ENCODE data around the gene HOXA11. TPM values are rescaled to one million over a fixed set of nuclear protein-coding genes. Genes with fewer than 3 reads are reported as not detected.

Gene HOXA11
- total and polyA plus RNA-seq, 4 donors = not detected

DNA sequence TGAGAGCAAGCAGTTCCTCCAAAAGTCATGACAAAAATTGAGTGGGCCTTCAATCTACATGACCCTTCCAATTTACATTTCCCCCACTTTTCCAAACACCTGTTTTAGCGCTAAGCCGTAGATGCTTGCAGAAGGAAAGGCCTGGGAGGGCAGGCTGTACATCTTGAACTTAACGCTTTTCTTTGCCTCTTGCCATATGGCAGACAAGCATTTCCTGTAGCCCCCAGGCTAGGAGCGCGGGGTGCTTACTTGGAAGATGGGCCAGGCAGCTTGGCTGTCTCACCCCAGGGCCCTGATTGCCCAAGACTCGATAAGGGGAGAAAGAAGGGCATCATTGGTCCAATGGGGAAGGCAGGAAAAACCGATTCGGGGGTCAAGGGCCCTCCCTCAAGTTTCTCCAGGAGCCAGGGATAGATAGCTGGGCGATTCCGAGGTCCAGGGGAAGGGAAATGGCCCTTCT lies 12.7 kb downstream of the HOXA11 start:
- TF ChIP-seq HNF4A (conservative IDR thresholded peaks at IDR 0.05) (no peak), TAF1 (conservative IDR thresholded peaks at IDR 0.05) (no peak), NR2F2 (IDR thresholded peaks at IDR 0.05) (no peak), YY1 (IDR thresholded peaks at IDR 0.05) (no peak), HNF4G (IDR thresholded peaks at IDR 0.05) (no peak), SP1 (IDR thresholded peaks at IDR 0.05) (no peak), JUND (IDR thresholded peaks at IDR 0.05) (no peak)
- TF ChIP-seq, protein P1, sequence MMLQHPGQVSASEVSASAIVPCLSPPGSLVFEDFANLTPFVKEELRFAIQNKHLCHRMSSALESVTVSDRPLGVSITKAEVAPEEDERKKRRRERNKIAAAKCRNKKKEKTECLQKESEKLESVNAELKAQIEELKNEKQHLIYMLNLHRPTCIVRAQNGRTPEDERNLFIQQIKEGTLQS (IDR thresholded peaks at IDR 0.05) = no peak
- TF ChIP-seq, protein P2, sequence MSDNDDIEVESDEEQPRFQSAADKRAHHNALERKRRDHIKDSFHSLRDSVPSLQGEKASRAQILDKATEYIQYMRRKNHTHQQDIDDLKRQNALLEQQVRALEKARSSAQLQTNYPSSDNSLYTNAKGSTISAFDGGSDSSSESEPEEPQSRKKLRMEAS (IDR thresholded peaks at IDR 0.05) = no peak
- TF ChIP-seq, protein P3, sequence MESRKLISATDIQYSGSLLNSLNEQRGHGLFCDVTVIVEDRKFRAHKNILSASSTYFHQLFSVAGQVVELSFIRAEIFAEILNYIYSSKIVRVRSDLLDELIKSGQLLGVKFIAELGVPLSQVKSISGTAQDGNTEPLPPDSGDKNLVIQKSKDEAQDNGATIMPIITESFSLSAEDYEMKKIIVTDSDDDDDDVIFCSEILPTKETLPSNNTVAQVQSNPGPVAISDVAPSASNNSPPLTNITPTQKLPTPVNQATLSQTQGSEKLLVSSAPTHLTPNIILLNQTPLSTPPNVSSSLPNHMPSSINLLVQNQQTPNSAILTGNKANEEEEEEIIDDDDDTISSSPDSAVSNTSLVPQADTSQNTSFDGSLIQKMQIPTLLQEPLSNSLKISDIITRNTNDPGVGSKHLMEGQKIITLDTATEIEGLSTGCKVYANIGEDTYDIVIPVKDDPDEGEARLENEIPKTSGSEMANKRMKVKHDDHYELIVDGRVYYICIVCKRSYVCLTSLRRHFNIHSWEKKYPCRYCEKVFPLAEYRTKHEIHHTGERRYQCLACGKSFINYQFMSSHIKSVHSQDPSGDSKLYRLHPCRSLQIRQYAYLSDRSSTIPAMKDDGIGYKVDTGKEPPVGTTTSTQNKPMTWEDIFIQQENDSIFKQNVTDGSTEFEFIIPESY (IDR thresholded peaks at IDR 0.05) = no peak
- TF ChIP-seq, protein P4, sequence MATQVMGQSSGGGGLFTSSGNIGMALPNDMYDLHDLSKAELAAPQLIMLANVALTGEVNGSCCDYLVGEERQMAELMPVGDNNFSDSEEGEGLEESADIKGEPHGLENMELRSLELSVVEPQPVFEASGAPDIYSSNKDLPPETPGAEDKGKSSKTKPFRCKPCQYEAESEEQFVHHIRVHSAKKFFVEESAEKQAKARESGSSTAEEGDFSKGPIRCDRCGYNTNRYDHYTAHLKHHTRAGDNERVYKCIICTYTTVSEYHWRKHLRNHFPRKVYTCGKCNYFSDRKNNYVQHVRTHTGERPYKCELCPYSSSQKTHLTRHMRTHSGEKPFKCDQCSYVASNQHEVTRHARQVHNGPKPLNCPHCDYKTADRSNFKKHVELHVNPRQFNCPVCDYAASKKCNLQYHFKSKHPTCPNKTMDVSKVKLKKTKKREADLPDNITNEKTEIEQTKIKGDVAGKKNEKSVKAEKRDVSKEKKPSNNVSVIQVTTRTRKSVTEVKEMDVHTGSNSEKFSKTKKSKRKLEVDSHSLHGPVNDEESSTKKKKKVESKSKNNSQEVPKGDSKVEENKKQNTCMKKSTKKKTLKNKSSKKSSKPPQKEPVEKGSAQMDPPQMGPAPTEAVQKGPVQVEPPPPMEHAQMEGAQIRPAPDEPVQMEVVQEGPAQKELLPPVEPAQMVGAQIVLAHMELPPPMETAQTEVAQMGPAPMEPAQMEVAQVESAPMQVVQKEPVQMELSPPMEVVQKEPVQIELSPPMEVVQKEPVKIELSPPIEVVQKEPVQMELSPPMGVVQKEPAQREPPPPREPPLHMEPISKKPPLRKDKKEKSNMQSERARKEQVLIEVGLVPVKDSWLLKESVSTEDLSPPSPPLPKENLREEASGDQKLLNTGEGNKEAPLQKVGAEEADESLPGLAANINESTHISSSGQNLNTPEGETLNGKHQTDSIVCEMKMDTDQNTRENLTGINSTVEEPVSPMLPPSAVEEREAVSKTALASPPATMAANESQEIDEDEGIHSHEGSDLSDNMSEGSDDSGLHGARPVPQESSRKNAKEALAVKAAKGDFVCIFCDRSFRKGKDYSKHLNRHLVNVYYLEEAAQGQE (IDR thresholded peaks at IDR 0.05) = no peak
- H3K4me1 ChIP-seq (ENCODE audit: control insufficient read depth in 4 of 4, insufficient read depth in 4 of 4, low read length in 3 of 4) = peaks cover 9 to 15% (median 12%) of the 10 kb centered on the region in 4 donors
- DNase-seq (ENCODE audit: low spot score) = no peak
- 8% methylated on average over 10 of the region's 10 CpGs for WGBS
- H3K9ac ChIP-seq (ENCODE audit: low read depth in 1 of 2, low read length in 2 of 2) = no peak overlapping the region
- H3K27ac ChIP-seq (ENCODE audit: low read depth in 1 of 2, low read length in 2 of 2) = no peak overlapping the region
- no peaks in the 10 kb centered on the region for H3K36me3 ChIP-seq (ENCODE audit: control insufficient read depth in 4 of 4, insufficient read depth in 3 of 4, low read depth in 1 of 4, low read length in 3 of 4)
- H3K27me3 ChIP-seq (ENCODE audit: control insufficient read depth in 4 of 4, insufficient read depth in 4 of 4, low read length in 3 of 4) = peaks cover 12 to 64% (median 32%) of the 10 kb centered on the region in 4 donors
- H3K9me3 ChIP-seq (ENCODE audit: control insufficient read depth in 4 of 4, low read length in 3 of 4) = peaks cover 0 to 2% (median under 1%) of the 10 kb centered on the region in 4 donors
- H3K4me3 ChIP-seq (ENCODE audit: low read depth in 1 of 3, low read length in 3 of 3) = no peak overlapping the region

DNA sequence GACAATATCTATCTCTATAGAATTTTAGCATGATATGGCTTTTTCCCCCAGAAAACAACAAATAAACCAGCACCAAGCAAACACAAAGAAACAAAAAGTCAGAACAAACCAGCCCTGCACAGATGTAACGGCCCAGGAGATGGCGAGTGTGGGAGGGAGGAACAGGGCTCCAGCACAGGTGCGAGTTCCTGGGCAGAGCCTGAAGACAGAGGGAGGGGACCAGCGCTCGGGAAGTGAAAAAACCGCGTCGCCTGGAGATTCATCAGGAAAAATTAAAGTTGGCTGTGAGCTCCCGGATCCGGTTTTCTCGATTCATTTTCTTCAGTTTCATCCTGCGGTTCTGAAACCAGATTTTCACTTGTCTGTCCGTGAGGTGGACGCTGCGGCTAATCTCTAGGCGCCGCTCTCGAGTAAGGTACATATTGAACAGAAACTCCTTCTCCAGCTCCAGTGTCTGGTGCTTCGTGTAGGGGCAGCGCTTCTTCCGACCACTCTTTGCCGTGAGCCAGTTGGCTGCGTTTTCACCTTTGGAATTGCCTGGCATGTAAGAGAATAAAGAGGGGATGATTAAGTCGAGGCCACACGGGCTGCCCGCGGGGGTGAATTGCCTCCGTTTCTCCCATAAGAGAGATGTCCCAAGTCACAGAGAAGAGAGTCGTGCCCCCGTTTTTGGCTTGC lies 13.3 kb downstream of the HOXA11 start:
- Histone ChIP-seq H3K36me3 (ENCODE audit: control insufficient read depth in 4 of 4, insufficient read depth in 3 of 4, low read depth in 1 of 4, low read length in 3 of 4) (no peaks in the 10 kb centered on the region), H3K4me3 (ENCODE audit: low read depth in 1 of 3, low read length in 3 of 3) (no peak overlapping the region), H3K9ac (ENCODE audit: low read depth in 1 of 2, low read length in 2 of 2) (no peak overlapping the region), H3K27ac (ENCODE audit: low read depth in 1 of 2, low read length in 2 of 2) (no peak overlapping the region), H3K27me3 (ENCODE audit: control insufficient read depth in 4 of 4, insufficient read depth in 4 of 4, low read length in 3 of 4) (peaks cover 8 to 61% (median 34%) of the 10 kb centered on the region in 4 donors), H3K4me1 (ENCODE audit: control insufficient read depth in 4 of 4, insufficient read depth in 4 of 4, low read length in 3 of 4) (peaks cover 9 to 15% (median 12%) of the 10 kb centered on the region in 4 donors), H3K9me3 (ENCODE audit: control insufficient read depth in 4 of 4, low read length in 3 of 4) (peaks cover 0 to 2% (median under 1%) of the 10 kb centered on the region in 4 donors)
- 7% methylated on average over 30 of the region's 30 CpGs for WGBS
- DNase-seq (ENCODE audit: low spot score) = no peak
- TF ChIP-seq RAD21 (IDR thresholded peaks at IDR 0.05) = no peak
- TF ChIP-seq, protein P1 (IDR thresholded peaks at IDR 0.05) = no peak
- TF ChIP-seq, protein P4 (IDR thresholded peaks at IDR 0.05) = no peak
- TF ChIP-seq, protein P5, sequence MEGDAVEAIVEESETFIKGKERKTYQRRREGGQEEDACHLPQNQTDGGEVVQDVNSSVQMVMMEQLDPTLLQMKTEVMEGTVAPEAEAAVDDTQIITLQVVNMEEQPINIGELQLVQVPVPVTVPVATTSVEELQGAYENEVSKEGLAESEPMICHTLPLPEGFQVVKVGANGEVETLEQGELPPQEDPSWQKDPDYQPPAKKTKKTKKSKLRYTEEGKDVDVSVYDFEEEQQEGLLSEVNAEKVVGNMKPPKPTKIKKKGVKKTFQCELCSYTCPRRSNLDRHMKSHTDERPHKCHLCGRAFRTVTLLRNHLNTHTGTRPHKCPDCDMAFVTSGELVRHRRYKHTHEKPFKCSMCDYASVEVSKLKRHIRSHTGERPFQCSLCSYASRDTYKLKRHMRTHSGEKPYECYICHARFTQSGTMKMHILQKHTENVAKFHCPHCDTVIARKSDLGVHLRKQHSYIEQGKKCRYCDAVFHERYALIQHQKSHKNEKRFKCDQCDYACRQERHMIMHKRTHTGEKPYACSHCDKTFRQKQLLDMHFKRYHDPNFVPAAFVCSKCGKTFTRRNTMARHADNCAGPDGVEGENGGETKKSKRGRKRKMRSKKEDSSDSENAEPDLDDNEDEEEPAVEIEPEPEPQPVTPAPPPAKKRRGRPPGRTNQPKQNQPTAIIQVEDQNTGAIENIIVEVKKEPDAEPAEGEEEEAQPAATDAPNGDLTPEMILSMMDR (IDR thresholded peaks at IDR 0.05; ENCODE audit: low read depth, low read length, missing input control) = no peak
- TF ChIP-seq YY1 (IDR thresholded peaks at IDR 0.05) = no peak
- no peak for TF ChIP-seq GABPA (IDR thresholded peaks at IDR 0.05 in 1 of 2, conservative IDR thresholded peaks at IDR 0.05 in 1 of 2)
- no peak for TF ChIP-seq FOXA1 (IDR thresholded peaks at IDR 0.05)
- no peak for TF ChIP-seq EGR1 (IDR thresholded peaks at IDR 0.05; ENCODE audit: low read depth in 2 of 2)
- TF ChIP-seq TAF1 (conservative IDR thresholded peaks at IDR 0.05) = no peak
- TF ChIP-seq JUND (IDR thresholded peaks at IDR 0.05) = no peak
- TF ChIP-seq, protein P2 (IDR thresholded peaks at IDR 0.05) = no peak
- no peak for TF ChIP-seq NR2F2 (IDR thresholded peaks at IDR 0.05)
- TF ChIP-seq FOXA2 (IDR thresholded peaks at IDR 0.05) = no peak
- no peak for TF ChIP-seq SP1 (IDR thresholded peaks at IDR 0.05)
- no peak for TF ChIP-seq HNF4G (IDR thresholded peaks at IDR 0.05)
